ENCODE data around the gene PIGS.
"Not testable (repeated sequence)": the region's sequence is repeated elsewhere in the genome, so short reads cannot be mapped to it uniquely, and the experiment has no call there.

PIGS gene

GRCh38 chr17:28571361-28572122 lies at the start of gene PIGS:
Gene PIGS, minus strand, starts transcription at chr17:28571524. Its CDS starts 28 bp downstream, at chr17:28571496.
- DNase-seq (ENCODE audit: low read depth), result peak; percentile 83

GRCh38 chr17:28620010-28620409 lies 48.7 kb upstream of the PIGS start:
- DNase-seq (ENCODE audit: low read depth), result no peak

GRCh38 chr17:28618464-28618863 lies 47.1 kb upstream of the PIGS start:
- DNase-seq (ENCODE audit: low read depth), result no peak

- no peak for DNase-seq (ENCODE audit: low read depth)
These were observed 45.0 kb upstream of the PIGS start for GRCh38 chr17:28616281-28616680.

GRCh38 chr17:28615260-28615940 lies 44.1 kb upstream of the PIGS start:
- DNase-seq (ENCODE audit: low read depth), result no peak

GRCh38 chr17:28613931-28614381 lies 42.6 kb upstream of the PIGS start, which contains the start of gene RSKR:
Gene RSKR, minus strand, starts transcription at chr17:28614185. Its CDS starts 24 bp downstream, at chr17:28614161.
- no peak for DNase-seq (ENCODE audit: low read depth)

- no peak for DNase-seq (ENCODE audit: low read depth)
These were observed 41.9 kb upstream of the PIGS start for GRCh38 chr17:28612936-28613872.

GRCh38 chr17:28612531-28612930 lies 41.2 kb upstream of the PIGS start:
- DNase-seq (ENCODE audit: low read depth), result no peak

GRCh38 chr17:28610376-28610775 lies 39.1 kb upstream of the PIGS start:
- no peak for DNase-seq (ENCODE audit: low read depth)

GRCh38 chr17:28604031-28604430 lies 32.7 kb upstream of the PIGS start:
- DNase-seq (ENCODE audit: low read depth), result not testable (repeated sequence)

GRCh38 chr17:28599311-28600184 lies 28.2 kb upstream of the PIGS start:
- DNase-seq (ENCODE audit: low read depth), result no peak

GRCh38 chr17:28598799-28599310 lies 27.5 kb upstream of the PIGS start, which contains the start of gene SPAG5:
Gene SPAG5, minus strand, starts transcription at chr17:28599025. Its CDS starts 79 bp downstream, at chr17:28598946.
- peak; percentile 80 for DNase-seq (ENCODE audit: low read depth)

- DNase-seq (ENCODE audit: low read depth), result no peak
These were observed 27.1 kb upstream of the PIGS start for GRCh38 chr17:28598389-28598788.

- DNase-seq (ENCODE audit: low read depth), result no peak
These were observed 26.5 kb upstream of the PIGS start for GRCh38 chr17:28597606-28598383.

- no peak for DNase-seq (ENCODE audit: low read depth)
These were observed 20.9 kb upstream of the PIGS start for GRCh38 chr17:28592260-28592659.

- no peak for DNase-seq (ENCODE audit: low read depth)
These were observed 14.5 kb upstream of the PIGS start for GRCh38 chr17:28585851-28586250.

- no peak for DNase-seq (ENCODE audit: low read depth)
These were observed 13.1 kb upstream of the PIGS start for GRCh38 chr17:28584434-28584833.

GRCh38 chr17:28582513-28582912 lies 11.2 kb upstream of the PIGS start:
- no peak for DNase-seq (ENCODE audit: low read depth)

- no peak for DNase-seq (ENCODE audit: low read depth)
These were observed 9.6 kb upstream of the PIGS start for GRCh38 chr17:28580959-28581358.

GRCh38 chr17:28579526-28579925 lies 8.2 kb upstream of the PIGS start:
- DNase-seq (ENCODE audit: low read depth), result no peak
